Measurements from ENCODE around the gene HBM. TPM values are rescaled to one million over a fixed set of nuclear protein-coding genes. Genes with fewer than 3 reads are reported as not detected.
"Not testable (repeated sequence)": the region's sequence is repeated elsewhere in the genome, so short reads cannot be mapped to it uniquely, and the experiment has no call there.

The HBM gene
- total RNA-seq, 1 donor from 2014 or later = not detected

DNA sequence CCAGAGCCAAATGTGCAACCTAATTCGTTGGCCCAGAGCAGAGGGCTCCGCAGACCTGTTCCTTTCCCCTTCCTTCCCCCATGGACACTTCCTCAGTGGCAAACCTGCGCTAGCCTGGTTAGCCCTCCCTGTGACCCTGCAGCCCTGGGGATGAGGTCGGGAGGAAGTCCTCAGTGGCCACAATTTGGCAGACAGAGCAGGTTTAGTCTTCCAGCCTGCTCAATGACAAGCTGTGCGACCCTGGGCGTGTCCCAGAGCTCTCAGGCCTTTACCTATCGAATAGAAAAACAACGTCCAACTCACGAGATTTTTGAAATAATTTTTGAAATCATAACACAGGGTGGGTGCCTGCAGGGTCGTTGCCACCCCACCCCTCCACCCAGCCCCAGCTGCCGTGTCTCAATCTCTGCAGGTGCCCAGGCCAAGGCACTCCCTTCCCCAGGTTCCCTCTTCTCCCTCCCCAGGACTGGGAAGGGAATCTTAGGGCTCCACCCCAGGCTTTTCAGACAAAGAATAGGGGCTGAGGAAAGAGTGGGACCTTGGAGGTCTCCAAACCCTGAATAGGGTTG lies 1.4 kb downstream of the HBM start:
- TF ChIP-seq, protein P1, sequence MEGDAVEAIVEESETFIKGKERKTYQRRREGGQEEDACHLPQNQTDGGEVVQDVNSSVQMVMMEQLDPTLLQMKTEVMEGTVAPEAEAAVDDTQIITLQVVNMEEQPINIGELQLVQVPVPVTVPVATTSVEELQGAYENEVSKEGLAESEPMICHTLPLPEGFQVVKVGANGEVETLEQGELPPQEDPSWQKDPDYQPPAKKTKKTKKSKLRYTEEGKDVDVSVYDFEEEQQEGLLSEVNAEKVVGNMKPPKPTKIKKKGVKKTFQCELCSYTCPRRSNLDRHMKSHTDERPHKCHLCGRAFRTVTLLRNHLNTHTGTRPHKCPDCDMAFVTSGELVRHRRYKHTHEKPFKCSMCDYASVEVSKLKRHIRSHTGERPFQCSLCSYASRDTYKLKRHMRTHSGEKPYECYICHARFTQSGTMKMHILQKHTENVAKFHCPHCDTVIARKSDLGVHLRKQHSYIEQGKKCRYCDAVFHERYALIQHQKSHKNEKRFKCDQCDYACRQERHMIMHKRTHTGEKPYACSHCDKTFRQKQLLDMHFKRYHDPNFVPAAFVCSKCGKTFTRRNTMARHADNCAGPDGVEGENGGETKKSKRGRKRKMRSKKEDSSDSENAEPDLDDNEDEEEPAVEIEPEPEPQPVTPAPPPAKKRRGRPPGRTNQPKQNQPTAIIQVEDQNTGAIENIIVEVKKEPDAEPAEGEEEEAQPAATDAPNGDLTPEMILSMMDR (IDR thresholded peaks at IDR 0.05) = no peak
- H3K4me1 Mint-ChIP-seq (ENCODE audit: unreplicated experiment) = peaks cover 12% of the 10 kb centered on the region
- no peak overlapping the region for H3K27ac Mint-ChIP-seq (ENCODE audit: unreplicated experiment)
- no peak overlapping the region for H3K4me3 Mint-ChIP-seq (ENCODE audit: unreplicated experiment)
- H3K36me3 Mint-ChIP-seq (ENCODE audit: unreplicated experiment) = no peaks in the 10 kb centered on the region
- no peaks in the 10 kb centered on the region for H3K9me3 Mint-ChIP-seq (ENCODE audit: unreplicated experiment)
- H3K27me3 Mint-ChIP-seq (ENCODE audit: unreplicated experiment) = peaks cover 37% of the 10 kb centered on the region
- DNase-seq (ENCODE audit: extremely low spot score, unreplicated experiment) = no peak

DNA sequence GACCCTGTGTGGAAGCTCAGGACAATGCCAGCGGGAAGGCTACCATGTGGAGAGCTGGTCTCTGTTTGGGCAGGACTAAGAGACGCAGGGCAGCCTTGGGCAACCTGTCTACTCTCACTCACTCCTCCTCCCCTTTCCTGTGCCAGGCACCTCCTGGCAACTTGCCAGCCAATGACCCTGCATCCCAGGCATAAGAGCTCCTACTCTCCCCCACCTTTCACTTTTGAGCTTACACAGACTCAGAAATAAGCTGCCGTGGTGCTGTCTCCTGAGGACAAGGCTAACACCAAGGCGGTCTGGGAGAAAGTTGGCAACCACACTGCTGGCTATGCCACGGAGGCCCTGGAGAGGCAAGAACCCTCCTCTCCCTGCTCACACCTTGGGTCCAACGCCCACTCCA lies 2.6 kb downstream of the HBM start:
- Mint-ChIP-seq H3K27me3 (ENCODE audit: unreplicated experiment) (peaks cover 39% of the 10 kb centered on the region), H3K4me3 (ENCODE audit: unreplicated experiment) (no peak overlapping the region), H3K27ac (ENCODE audit: unreplicated experiment) (no peak overlapping the region), H3K4me1 (ENCODE audit: unreplicated experiment) (peaks cover 12% of the 10 kb centered on the region), H3K9me3 (ENCODE audit: unreplicated experiment) (no peaks in the 10 kb centered on the region), H3K36me3 (ENCODE audit: unreplicated experiment) (no peaks in the 10 kb centered on the region)
- TF ChIP-seq, protein P1 (IDR thresholded peaks at IDR 0.05) = no peak
- no peak for DNase-seq (ENCODE audit: extremely low spot score, unreplicated experiment)

DNA sequence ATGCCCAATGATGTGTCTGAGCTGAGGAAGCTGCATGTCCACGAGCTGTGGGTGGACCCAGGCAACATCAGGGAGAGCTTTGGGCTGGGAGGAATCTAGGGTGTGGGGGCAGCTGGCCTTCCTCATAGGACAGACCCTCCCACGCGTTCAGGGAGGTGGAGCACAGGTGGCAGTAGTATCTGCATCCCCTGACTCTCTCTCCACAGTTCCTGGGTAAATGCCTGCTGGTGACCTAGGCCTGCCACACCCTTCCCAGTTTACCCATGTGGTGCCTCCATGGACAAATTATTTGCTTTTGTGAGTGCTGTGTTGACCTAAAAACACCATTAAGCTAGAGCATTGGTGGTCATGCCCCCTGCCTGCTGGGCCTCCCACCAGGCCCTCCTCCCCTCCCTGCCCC lies 3.2 kb downstream of the HBM start:
- Mint-ChIP-seq H3K36me3 (ENCODE audit: unreplicated experiment) (no peaks in the 10 kb centered on the region), H3K27me3 (ENCODE audit: unreplicated experiment) (peaks cover 41% of the 10 kb centered on the region), H3K9me3 (ENCODE audit: unreplicated experiment) (no peaks in the 10 kb centered on the region), H3K4me3 (ENCODE audit: unreplicated experiment) (no peak overlapping the region), H3K27ac (ENCODE audit: unreplicated experiment) (no peak overlapping the region), H3K4me1 (ENCODE audit: unreplicated experiment) (peaks cover 12% of the 10 kb centered on the region)
- DNase-seq (ENCODE audit: extremely low spot score, unreplicated experiment) = no peak
- TF ChIP-seq, protein P1 (IDR thresholded peaks at IDR 0.05) = no peak

- Mint-ChIP-seq H3K27me3 (ENCODE audit: unreplicated experiment) (peaks cover 49% of the 10 kb centered on the region), H3K4me1 (ENCODE audit: unreplicated experiment) (peaks cover 16% of the 10 kb centered on the region)
- H3K36me3 Mint-ChIP-seq (ENCODE audit: unreplicated experiment); H3K9me3 Mint-ChIP-seq (ENCODE audit: unreplicated experiment); H3K27ac Mint-ChIP-seq (ENCODE audit: unreplicated experiment); DNase-seq (ENCODE audit: extremely low spot score, unreplicated experiment); H3K4me3 Mint-ChIP-seq (ENCODE audit: unreplicated experiment): not testable (repeated sequence)
These were observed 4.3 kb downstream of the HBM start for GRCh38 chr16:170088-170507.

DNA sequence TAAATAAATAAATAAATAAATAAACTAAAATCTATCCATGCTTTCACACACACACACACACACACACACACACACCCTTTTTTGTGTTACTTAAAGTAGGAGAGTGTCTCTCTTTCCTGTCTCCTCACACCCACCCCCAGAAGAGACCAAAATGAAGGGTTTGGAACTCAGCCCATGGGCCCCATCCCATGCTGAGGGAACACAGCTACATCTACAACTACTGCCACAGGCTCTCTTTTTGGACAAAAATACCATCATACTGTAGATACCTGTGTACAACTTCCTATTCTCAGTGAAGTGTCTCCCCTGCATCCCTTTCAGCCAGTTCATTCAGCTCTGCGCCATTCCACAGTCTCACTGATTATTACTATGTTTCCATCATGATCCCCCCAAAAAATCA lies 5.0 kb downstream of the HBM start:
- TF ChIP-seq, protein P1 (IDR thresholded peaks at IDR 0.05) = no peak
- no peaks in the 10 kb centered on the region for H3K9me3 Mint-ChIP-seq (ENCODE audit: unreplicated experiment)
- H3K4me3 Mint-ChIP-seq (ENCODE audit: unreplicated experiment) = no peak overlapping the region
- H3K36me3 Mint-ChIP-seq (ENCODE audit: unreplicated experiment) = no peaks in the 10 kb centered on the region
- H3K27me3 Mint-ChIP-seq (ENCODE audit: unreplicated experiment) = peaks cover 55% of the 10 kb centered on the region
- H3K4me1 Mint-ChIP-seq (ENCODE audit: unreplicated experiment) = peaks cover 12% of the 10 kb centered on the region
- DNase-seq (ENCODE audit: extremely low spot score, unreplicated experiment) = no peak
- no peak overlapping the region for H3K27ac Mint-ChIP-seq (ENCODE audit: unreplicated experiment)

GRCh38 chr16:172374-172941 lies 6.7 kb downstream of the HBM start, which contains the start of gene HBA2:
Gene HBA2, plus strand, starts transcription at chr16:172876. Its CDS starts 37 bp downstream, at chr16:172913.
- Mint-ChIP-seq H3K27me3 (ENCODE audit: unreplicated experiment) (peaks cover 49% of the 10 kb centered on the region), H3K4me1 (ENCODE audit: unreplicated experiment) (peaks cover 15% of the 10 kb centered on the region)
- DNase-seq (ENCODE audit: extremely low spot score, unreplicated experiment); H3K36me3 Mint-ChIP-seq (ENCODE audit: unreplicated experiment); H3K4me3 Mint-ChIP-seq (ENCODE audit: unreplicated experiment); H3K9me3 Mint-ChIP-seq (ENCODE audit: unreplicated experiment); H3K27ac Mint-ChIP-seq (ENCODE audit: unreplicated experiment): not testable (repeated sequence)

- H3K36me3 Mint-ChIP-seq (ENCODE audit: unreplicated experiment); H3K4me3 Mint-ChIP-seq (ENCODE audit: unreplicated experiment); H3K9me3 Mint-ChIP-seq (ENCODE audit: unreplicated experiment); H3K27ac Mint-ChIP-seq (ENCODE audit: unreplicated experiment); DNase-seq (ENCODE audit: extremely low spot score, unreplicated experiment): not testable (repeated sequence)
- peaks cover 50% of the 10 kb centered on the region for H3K27me3 Mint-ChIP-seq (ENCODE audit: unreplicated experiment)
- H3K4me1 Mint-ChIP-seq (ENCODE audit: unreplicated experiment) = peaks cover 18% of the 10 kb centered on the region
These were observed 7.6 kb downstream of the HBM start for GRCh38 chr16:173211-173854.

- not testable (repeated sequence) for DNase-seq (ENCODE audit: extremely low spot score, unreplicated experiment); H3K27ac Mint-ChIP-seq (ENCODE audit: unreplicated experiment); H3K36me3 Mint-ChIP-seq (ENCODE audit: unreplicated experiment); H3K4me3 Mint-ChIP-seq (ENCODE audit: unreplicated experiment); H3K9me3 Mint-ChIP-seq (ENCODE audit: unreplicated experiment)
- peaks cover 48% of the 10 kb centered on the region for H3K27me3 Mint-ChIP-seq (ENCODE audit: unreplicated experiment)
- H3K4me1 Mint-ChIP-seq (ENCODE audit: unreplicated experiment) = peaks cover 18% of the 10 kb centered on the region
These were observed 8.4 kb downstream of the HBM start for GRCh38 chr16:173928-174769.

All from osteocyte (in vitro differentiated cells).